ENCODE data around the gene PUS10.

- TF ChIP-seq POLR2A (IDR thresholded peaks at IDR 0.05; ENCODE audit: low read depth) (no peak), POLR2AphosphoS5 (IDR thresholded peaks at IDR 0.05) (no peak)
Observed at GRCh38 chr2:61044636-61045035, 26.6 kb upstream of the PUS10 start.

Data from esophagus muscularis mucosa (tissue), 2 donors.